Measurements from ENCODE around the gene GCK. TPM values are rescaled to one million over a fixed set of nuclear protein-coding genes. Genes with fewer than 3 reads are reported as not detected.

GCK gene
- total and polyA plus RNA-seq, 2 of the 13 experiments (the other 11 are each of a cell fraction or from before 2014, with no cell fraction given) = not detected

- 0 out of 2 replicates have a peak, but pooled peaks have one; percentile 47 for TF ChIP-seq ZNF350 (CRISPR knock-in tag; IDR thresholded peaks at IDR 0.05; ENCODE audit: borderline replicate concordance, low read depth)
- no peak for TF ChIP-seq NCOR1 (IDR thresholded peaks at IDR 0.05; ENCODE audit: borderline replicate concordance, low read length)
- TF ChIP-seq CEBPG (CRISPR knock-in tag; IDR thresholded peaks at IDR 0.05) = no peak
- TF ChIP-seq PPARG (CRISPR knock-in tag; conservative IDR thresholded peaks at IDR 0.05) = no peak
- TF ChIP-seq ZNF691 (CRISPR knock-in tag; IDR thresholded peaks at IDR 0.05; ENCODE audit: borderline replicate concordance, low read depth) = no peak
- TF ChIP-seq SRSF4 (IDR thresholded peaks at IDR 0.05; ENCODE audit: low read depth, low read length, poor library complexity, severe bottlenecking) = no peak
- TF ChIP-seq TP53 (CRISPR knock-in tag; conservative IDR thresholded peaks at IDR 0.05) = no peak
- 0 out of 2 replicates have a peak, but pooled peaks have one; percentile 76 for TF ChIP-seq ZNF329 (CRISPR knock-in tag; IDR thresholded peaks at IDR 0.05; ENCODE audit: low read depth)
- no peak for TF ChIP-seq ETV6 (CRISPR knock-in tag; conservative IDR thresholded peaks at IDR 0.05)
- no peak for TF ChIP-seq ZNF879 (CRISPR knock-in tag; IDR thresholded peaks at IDR 0.05)
- no peak for TF ChIP-seq SIX1 (CRISPR knock-in tag; IDR thresholded peaks at IDR 0.05; ENCODE audit: borderline replicate concordance)
- TF ChIP-seq MNT (IDR thresholded peaks at IDR 0.05) = peak; percentile 15; the same call in 1 of the 2 replicates
- TF ChIP-seq GTF2F1 (IDR thresholded peaks at IDR 0.05; ENCODE audit: low read length) = no peak
- TF ChIP-seq GABPB1 (CRISPR knock-in tag; IDR thresholded peaks at IDR 0.05) = peak; percentile 74; the same call in 1 of the 2 replicates
- TF ChIP-seq MIER3 (CRISPR knock-in tag; IDR thresholded peaks at IDR 0.05; ENCODE audit: borderline replicate concordance) = no peak
- peak; percentile 67; the same call in 1 of the 2 replicates for TF ChIP-seq ZNF232 (CRISPR knock-in tag; IDR thresholded peaks at IDR 0.05; ENCODE audit: borderline replicate concordance)
- peak; percentile 86 for TF ChIP-seq ARNTL (CRISPR knock-in tag; IDR thresholded peaks at IDR 0.05)
- no peak for TF ChIP-seq GABPA (IDR thresholded peaks at IDR 0.05; ENCODE audit: low read depth, low read length)
- TF ChIP-seq GABPA (CRISPR knock-in tag; IDR thresholded peaks at IDR 0.05; ENCODE audit: low read depth) = no peak
- no peak for TF ChIP-seq SMARCC2 (IDR thresholded peaks at IDR 0.05)
- no peak for TF ChIP-seq ZBTB38 (CRISPR knock-in tag; IDR thresholded peaks at IDR 0.05)
- TF ChIP-seq EEA1 (CRISPR knock-in tag; IDR thresholded peaks at IDR 0.05; ENCODE audit: borderline replicate concordance) = no peak
- TF ChIP-seq ZNF333 (CRISPR knock-in tag; IDR thresholded peaks at IDR 0.05; ENCODE audit: borderline replicate concordance) = peak; percentile 70; the same call in 1 of the 2 replicates
- TF ChIP-seq TBL1XR1 (IDR thresholded peaks at IDR 0.05; ENCODE audit: borderline replicate concordance, low read length, partially characterized antibody) = no peak
- TF ChIP-seq ZNF670 (CRISPR knock-in tag; IDR thresholded peaks at IDR 0.05; ENCODE audit: borderline replicate concordance) = peak; percentile 78
- TF ChIP-seq ZKSCAN5 (CRISPR knock-in tag; IDR thresholded peaks at IDR 0.05) = no peak
- TF ChIP-seq ZNF619 (CRISPR knock-in tag; IDR thresholded peaks at IDR 0.05) = no peak
- TF ChIP-seq ZBTB7B (CRISPR knock-in tag; IDR thresholded peaks at IDR 0.05) = 0 out of 2 replicates have a peak, but pooled peaks have one; percentile 42
- TF ChIP-seq ZNF839 (CRISPR knock-in tag; IDR thresholded peaks at IDR 0.05; ENCODE audit: borderline replicate concordance) = no peak
- no peak for TF ChIP-seq THYN1 (CRISPR knock-in tag; IDR thresholded peaks at IDR 0.05; ENCODE audit: borderline replicate concordance, low read depth)
- TF ChIP-seq NFIC (IDR thresholded peaks at IDR 0.05; ENCODE audit: low read length) = no peak
- TF ChIP-seq MAFF (IDR thresholded peaks at IDR 0.05; ENCODE audit: low read depth, low read length) = no peak
These were observed 65.8 kb downstream of the GCK start, which contains the start of gene POLD2 (continued) for GRCh38 chr7:44123190-44124003.

Measured in HepG2 (cell line).